Ureter (tissue), 1 donor: ENCODE measurements around the gene ARMH4. TPM values are rescaled to one million over a fixed set of nuclear protein-coding genes. Genes with fewer than 3 reads are reported as not detected.

ENCODE experiments used
- DNase-seq: peaks from one replicate; pipeline ENCODE4 v3.0.0-alpha.2; 2020; ENCODE audit warnings: low spot score
- total RNA-seq: library from RNA; stranded (reverse); gene quantifications from one replicate; pipeline ENCODE4 v1.2.4, GENCODE V29; 2023
- donor health status: DM: yes; HTN: yes; CAD: no.

ARMH4 gene
- total RNA-seq, 1 donor from 2014 or later, result 2.9 TPM

- DNase-seq, result no peak
Observed at GRCh38 chr14:58099682-58100081, 52.3 kb downstream of the ARMH4 start.

DNA sequence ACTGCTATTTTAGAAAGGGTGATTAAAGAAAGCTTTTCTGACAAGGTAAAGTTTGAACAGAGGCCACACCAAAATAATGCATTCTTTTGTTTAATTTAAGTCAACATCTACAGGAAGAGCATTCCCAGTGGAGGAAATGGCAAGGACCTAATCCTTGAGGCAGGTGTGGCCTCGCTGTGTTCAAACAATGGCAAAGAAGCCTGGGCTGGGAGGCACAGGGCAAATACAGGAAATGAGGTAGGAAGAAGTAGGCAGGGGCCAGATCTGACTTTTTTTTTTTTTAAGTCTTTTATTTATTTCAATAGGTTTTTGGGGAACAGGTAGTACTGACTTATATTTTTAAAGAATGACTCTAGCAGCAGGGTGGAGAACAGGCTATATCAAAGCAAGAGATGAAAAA is 53.5 kb downstream of the ARMH4 start:
- no peak for DNase-seq

GRCh38 chr14:58096731-58097130 is 55.3 kb downstream of the ARMH4 start:
- DNase-seq, result no peak

DNA sequence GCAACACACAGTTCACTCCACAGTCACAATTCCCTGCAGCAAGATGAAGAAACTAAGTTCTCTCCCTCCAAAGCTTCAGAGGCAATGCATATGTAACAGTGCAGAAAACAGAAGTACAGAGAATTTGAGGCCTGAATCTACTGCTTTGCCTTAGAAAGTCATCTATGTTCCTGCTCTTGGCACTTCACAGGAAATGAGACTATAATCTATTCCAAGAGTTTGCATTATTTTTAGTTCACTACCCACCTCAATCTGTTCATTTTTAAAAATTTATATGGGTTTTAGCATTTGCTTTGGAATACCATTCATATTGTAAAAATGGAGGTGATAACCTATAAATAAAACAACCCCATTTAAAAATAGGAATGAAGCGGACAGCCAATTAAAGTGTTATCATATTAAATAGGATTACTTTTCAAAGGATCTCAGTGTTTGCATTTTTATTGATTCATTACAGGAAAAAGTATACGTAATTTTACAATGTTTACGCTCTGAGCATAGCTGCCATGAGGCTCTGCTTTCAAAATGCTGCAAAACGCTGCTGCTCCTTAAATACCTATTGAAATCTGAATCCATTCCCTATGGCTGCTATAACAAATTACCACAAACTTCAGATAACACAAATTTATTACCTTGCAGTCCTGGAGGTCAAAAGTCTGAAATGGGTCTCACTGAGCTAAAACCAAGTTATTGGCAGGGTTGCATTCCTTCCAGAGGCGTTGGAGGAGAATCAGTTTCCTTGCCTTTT is 60.0 kb downstream of the ARMH4 start:
- no peak for DNase-seq

DNA sequence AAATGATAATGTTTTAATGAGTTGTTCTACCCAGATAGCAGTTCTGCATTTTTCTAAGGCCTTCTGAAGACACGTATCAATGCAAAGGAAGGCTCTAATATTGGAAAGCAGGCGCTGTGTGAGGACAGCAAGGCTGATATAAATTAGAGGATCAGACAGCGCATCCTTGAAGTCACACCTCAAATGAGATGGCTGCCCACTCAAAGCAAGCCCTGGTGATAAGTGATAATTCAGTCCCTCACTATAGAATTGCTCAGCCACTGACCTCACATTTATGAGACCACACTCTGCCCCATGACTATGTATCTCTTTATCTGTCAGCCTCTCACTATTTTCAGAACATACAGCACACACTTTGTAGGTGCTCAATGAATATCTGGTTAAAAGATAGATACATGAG is 62.4 kb downstream of the ARMH4 start:
- DNase-seq, result no peak

- DNase-seq, result no peak
Observed at GRCh38 chr14:58088961-58089360, 63.1 kb downstream of the ARMH4 start.

DNA sequence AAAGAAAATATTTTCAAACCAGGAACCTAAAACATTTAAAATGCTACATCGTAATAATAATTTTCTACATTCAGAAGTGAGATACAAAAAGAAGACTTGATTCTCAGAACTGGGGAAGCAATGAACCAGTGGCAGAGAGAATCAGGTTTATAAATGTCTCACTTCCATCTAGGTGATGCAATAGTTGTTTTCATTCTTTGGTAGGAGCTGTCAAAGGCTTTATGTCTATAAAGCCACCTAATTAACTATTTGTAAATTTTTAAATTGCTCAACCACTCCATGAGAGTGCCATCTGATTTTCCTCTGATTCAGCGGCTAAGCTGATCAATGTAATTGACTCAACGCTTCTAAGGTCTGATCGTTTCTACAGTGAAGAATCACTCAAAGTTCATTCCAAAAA is 66.1 kb downstream of the ARMH4 start:
- no peak for DNase-seq

- no peak for DNase-seq
Observed at GRCh38 chr14:58082491-58083098, 69.4 kb downstream of the ARMH4 start.

GRCh38 chr14:58082011-58082410 is 70.0 kb downstream of the ARMH4 start:
- DNase-seq, result no peak

DNA sequence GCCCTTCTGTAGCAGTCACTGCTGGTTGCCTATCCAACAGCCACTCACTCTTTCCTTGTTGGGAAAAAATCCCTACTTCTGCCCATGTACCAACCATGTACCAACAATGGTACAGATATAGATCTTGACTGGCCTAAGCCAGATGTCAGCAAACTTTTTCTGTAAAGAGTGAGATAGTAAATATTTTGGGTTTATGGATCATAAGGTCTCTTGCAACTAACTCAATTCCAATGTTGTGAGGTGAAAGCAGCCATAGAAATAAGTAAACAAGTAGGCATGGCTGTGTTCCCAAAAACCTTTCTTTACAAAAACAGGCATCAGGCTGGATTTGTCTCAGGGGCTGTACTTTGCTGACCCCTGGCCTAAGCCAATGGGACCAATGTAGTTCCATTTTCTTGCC is 73.5 kb downstream of the ARMH4 start:
- DNase-seq, result no peak

- DNase-seq, result no peak
Observed at GRCh38 chr14:58078068-58078467, 73.9 kb downstream of the ARMH4 start.

- no peak for DNase-seq
Observed at GRCh38 chr14:58077621-58078020, 74.4 kb downstream of the ARMH4 start.

DNA sequence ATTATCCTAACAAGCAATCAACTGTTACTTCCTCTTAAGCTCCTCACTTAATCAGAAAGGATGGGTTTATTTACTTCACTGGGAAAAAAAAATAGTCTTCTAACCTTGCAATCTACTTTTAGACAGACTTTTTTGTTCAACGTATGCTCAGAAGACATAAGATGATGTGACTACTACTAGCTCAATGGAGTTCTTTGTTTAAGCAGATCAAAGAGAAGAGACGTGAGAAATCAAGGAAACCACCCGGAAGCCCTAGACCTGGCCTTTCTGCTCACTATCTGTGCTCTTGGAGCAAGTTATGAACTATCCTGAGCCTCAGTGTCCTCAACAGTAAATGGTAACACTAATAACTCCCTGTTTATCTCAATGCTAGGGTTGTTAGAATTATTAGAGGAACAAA is 78.5 kb downstream of the ARMH4 start:
- DNase-seq, result no peak

GRCh38 chr14:58072288-58073071 is 79.5 kb downstream of the ARMH4 start:
- DNase-seq, result peak; percentile 54

GRCh38 chr14:58071341-58071740 is 80.7 kb downstream of the ARMH4 start:
- no peak for DNase-seq

DNA sequence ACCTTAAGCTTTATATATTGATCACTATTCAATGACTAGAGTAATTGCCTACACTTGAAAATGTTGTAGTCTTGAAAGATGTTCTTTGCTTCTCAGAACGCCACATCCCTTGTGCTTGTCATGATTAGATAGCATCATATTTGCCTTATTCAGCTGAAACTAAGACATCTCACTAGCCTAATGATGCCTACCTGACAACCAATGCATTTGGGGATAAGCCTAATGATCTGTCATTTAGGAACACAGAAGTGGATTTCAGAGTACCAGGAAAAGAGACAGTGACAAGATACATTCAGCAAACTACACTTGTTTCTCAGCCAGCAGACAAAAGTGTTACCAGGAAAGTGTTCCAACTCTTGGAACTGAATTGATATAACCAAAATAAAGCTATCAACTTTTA is 83.7 kb downstream of the ARMH4 start:
- DNase-seq, result no peak

DNA sequence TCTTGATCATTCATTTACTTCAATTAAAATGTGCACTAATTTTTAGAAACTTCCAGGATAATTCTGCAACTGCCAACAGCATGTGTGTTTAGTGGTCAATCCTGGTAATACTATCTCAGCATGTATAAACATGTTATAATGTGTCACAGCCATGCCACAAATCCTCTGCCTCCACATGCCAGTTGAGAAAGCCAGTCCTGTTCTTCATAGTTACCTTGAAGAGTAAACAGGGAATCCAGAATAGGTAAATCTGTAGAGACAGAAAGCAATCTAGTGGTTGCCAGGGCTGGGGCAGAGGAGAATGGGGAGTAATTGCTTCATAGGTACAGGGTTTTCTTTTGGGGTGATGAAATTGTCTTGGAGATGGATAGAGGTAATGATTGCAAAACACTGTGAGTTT is 85.9 kb downstream of the ARMH4 start:
- no peak for DNase-seq

DNA sequence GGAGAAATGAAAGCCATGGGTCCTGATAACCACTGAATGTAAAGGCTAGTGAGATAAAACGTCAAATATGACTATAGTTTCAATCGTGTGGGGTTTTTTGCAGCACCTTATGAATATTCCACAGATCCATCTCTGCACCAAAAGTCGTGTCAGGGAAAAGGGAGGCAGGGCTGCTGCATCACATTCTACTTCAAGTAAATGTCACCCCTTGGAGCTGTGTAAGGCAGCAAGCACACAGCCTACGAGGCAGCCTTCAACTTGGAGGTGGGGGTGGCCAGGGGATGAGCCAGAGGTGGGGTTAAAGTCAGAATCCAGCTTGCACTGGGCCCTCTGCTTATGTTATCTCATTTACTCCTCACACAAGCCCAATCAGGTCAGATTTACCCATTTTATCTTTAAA is 90.4 kb downstream of the ARMH4 start:
- no peak for DNase-seq

DNA sequence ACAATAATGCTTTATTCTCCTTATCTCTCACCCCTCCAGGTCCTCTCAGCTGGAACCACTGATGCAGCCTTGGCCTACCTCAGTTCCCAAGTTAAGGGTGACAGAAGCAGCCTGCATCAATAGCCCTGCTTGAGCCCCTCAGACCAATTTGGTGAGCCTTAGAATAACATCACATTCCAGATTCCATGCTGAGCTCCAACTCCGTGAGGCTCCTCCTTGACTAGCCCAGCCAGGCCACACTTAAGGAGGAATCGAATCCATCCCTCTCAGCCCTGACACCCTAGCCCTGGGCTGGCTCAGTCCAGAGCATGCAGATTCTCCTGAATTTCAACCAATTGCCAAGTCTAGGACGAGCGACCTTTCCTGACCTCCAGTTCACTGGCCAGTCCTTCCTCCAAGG is 91.1 kb downstream of the ARMH4 start:
- DNase-seq, result no peak

DNA sequence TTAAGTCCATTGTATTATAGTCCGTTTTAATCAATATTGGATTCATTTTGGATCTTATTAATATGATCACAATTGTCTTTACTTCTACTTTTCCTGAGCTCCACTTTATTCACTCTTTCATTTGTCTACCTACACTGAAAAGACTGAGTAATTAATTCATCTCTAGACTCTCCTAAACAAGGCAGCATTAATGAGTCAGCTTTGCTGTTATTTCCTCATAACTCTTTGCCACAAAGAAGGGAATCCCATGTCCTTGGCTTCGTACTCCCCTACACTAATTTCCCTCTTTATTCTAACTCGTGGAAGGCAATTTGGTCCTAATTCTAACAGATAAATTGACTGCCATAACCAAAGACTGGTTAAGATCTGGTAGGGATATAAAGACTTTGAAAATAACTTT is 91.9 kb downstream of the ARMH4 start:
- DNase-seq, result no peak

GRCh38 chr14:58059126-58059525 is 92.9 kb downstream of the ARMH4 start:
- DNase-seq, result no peak

- DNase-seq, result no peak
Observed at GRCh38 chr14:58055497-58056010, 96.5 kb downstream of the ARMH4 start.

GRCh38 chr14:58054100-58054499 is 97.9 kb downstream of the ARMH4 start:
- DNase-seq, result no peak
